HG03565 (cell line): ENCODE data around the gene CLDND1.
A peak's percentile ranks its signal among the peaks of the same experiment; 100 is the strongest.
"Not testable (repeated sequence)": the region's sequence is repeated elsewhere in the genome, so short reads cannot be mapped to it uniquely, and the experiment has no call there.

Experiments used
- ATAC-seq: cut with Tn5 transposase; IDR thresholded peaks from one replicate; pipeline ENCODE4 v1.9.1; 2021; ENCODE audit warnings: mild to moderate bottlenecking, moderate library complexity; ENCODE audit not compliant: unreplicated experiment

Gene CLDND1

GRCh38 chr3:98522544-98523281 lies at the start of gene CLDND1:
CLDND1 (minus strand) TSS chr3:98522902; CDS start chr3:98521424, 1,478 bp downstream.
- ATAC-seq, result peak; percentile 76

- ATAC-seq, result no peak
Measured at GRCh38 chr3:98568402-98568801, 45.7 kb upstream of the CLDND1 start.

GRCh38 chr3:98567666-98568270 lies 45.1 kb upstream of the CLDND1 start:
- peak; percentile 27 for ATAC-seq

- no peak for ATAC-seq
Measured at GRCh38 chr3:98565843-98566242, 43.1 kb upstream of the CLDND1 start.

- no peak for ATAC-seq
Measured at GRCh38 chr3:98565237-98565643, 42.5 kb upstream of the CLDND1 start.

GRCh38 chr3:98564282-98565005 lies 41.7 kb upstream of the CLDND1 start:
- ATAC-seq, result peak; percentile 13

GRCh38 chr3:98563661-98564281 lies 41.1 kb upstream of the CLDND1 start:
- peak; percentile 43 for ATAC-seq

- no peak for ATAC-seq
Measured at GRCh38 chr3:98561727-98562521, 39.2 kb upstream of the CLDND1 start.

GRCh38 chr3:98560911-98561310 lies 38.2 kb upstream of the CLDND1 start:
- no peak for ATAC-seq

GRCh38 chr3:98559769-98560168 lies 37.1 kb upstream of the CLDND1 start:
- ATAC-seq, result not testable (repeated sequence)

GRCh38 chr3:98558100-98558827 lies 35.6 kb upstream of the CLDND1 start:
- ATAC-seq, result no peak

GRCh38 chr3:98557324-98558010 lies 34.8 kb upstream of the CLDND1 start:
- ATAC-seq, result no peak

GRCh38 chr3:98556164-98557130 lies 33.7 kb upstream of the CLDND1 start:
- ATAC-seq, result peak; percentile 73

GRCh38 chr3:98555025-98555379 lies 32.3 kb upstream of the CLDND1 start:
- ATAC-seq, result no peak

GRCh38 chr3:98554580-98554979 lies 31.9 kb upstream of the CLDND1 start:
- ATAC-seq, result no peak

GRCh38 chr3:98553753-98554152 lies 31.1 kb upstream of the CLDND1 start:
- ATAC-seq, result no peak

GRCh38 chr3:98553021-98553563 lies 30.4 kb upstream of the CLDND1 start:
- ATAC-seq, result no peak
